Adipocyte (in vitro differentiated cells): Measurements from ENCODE around the gene STARD13.

Experiments used
- DNase-seq: peaks from one replicate; pipeline ENCODE4 v3.0.0-alpha.2; 2015; ENCODE audit warnings: low read depth
- H3K27me3 ChIP-seq: replicated peaks from 2 replicates; pipeline ENCODE4 v1.7.0; 2013; ENCODE audit warnings: mild to moderate bottlenecking, low read length, moderate library complexity; ENCODE audit not compliant: control insufficient read depth, insufficient read depth
- H3K36me3 ChIP-seq: 2 replicates; pipeline ENCODE4 v1.7.0; 2013; ENCODE audit warnings: low read length, mild to moderate bottlenecking, moderate library complexity; ENCODE audit not compliant: control insufficient read depth, insufficient read depth, severe bottlenecking
- H3K4me1 ChIP-seq: 2 replicates; pipeline ENCODE4 v1.7.0; 2013; ENCODE audit warnings: mild to moderate bottlenecking, low read length, moderate library complexity; ENCODE audit not compliant: control insufficient read depth, insufficient read depth
- H3K4me3 ChIP-seq: 2 replicates; pipeline ENCODE4 v1.7.0; 2013; ENCODE audit warnings: mild to moderate bottlenecking, low read length, moderate library complexity
- H3K9ac ChIP-seq: 2 replicates; pipeline ENCODE4 v1.7.0; 2013; ENCODE audit warnings: mild to moderate bottlenecking, low read length, moderate library complexity
- H3K9me3 ChIP-seq: 2 replicates; pipeline ENCODE4 v1.7.0; 2013; ENCODE audit warnings: mild to moderate bottlenecking, low read length, moderate library complexity; ENCODE audit not compliant: control insufficient read depth

STARD13 gene

GRCh38 chr13:33189470-33189869 lies 96.1 kb downstream of the STARD13 start:
- Histone ChIP-seq H3K36me3 (no peaks in the 10 kb centered on the region), H3K27me3 (no peaks in the 10 kb centered on the region), H3K4me1 (peaks cover 31% of the 10 kb centered on the region), H3K9me3 (no peaks in the 10 kb centered on the region), H3K4me3 (no peak overlapping the region), H3K9ac (no peak overlapping the region)
- DNase-seq, result no peak

DNA sequence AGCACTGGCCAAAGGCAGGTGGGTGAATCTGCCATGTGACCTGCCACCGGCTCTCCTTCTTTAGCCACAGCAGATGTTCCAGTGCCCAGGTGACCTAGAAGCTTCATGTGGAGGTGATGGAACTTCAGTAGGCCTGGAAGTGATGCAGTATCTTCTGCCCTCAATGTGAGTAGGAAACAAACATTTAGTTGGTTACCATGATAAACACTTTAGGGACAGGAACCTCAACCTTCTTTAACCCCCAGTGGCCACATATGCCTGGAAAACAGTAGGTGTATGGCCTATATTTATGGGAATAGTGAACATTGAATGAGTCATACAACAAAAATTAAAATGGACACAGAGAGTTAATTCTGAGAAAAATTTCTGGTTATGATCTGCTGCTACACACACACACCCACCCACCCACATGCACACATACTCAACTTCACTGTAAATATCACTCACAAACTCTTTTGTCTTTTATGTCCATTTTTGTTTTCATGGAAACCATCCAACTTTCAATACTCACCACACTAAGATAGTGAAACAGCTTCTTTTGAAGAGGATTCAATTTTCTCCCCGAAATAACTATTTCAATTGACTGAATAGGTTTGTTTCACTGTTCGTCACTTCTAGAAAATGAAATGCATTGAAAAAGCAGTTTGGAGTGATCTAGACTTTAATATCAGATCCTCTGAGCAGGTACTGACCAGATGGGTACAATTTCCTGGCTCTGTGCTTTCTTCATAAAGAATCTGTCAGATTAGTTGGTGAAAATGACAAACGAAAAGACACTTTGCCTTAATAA lies 97.3 kb downstream of the STARD13 start:
- H3K4me1 ChIP-seq, result peaks cover 21% of the 10 kb centered on the region
- H3K27me3 ChIP-seq, result no peaks in the 10 kb centered on the region
- H3K9me3 ChIP-seq, result no peaks in the 10 kb centered on the region
- no peak overlapping the region for H3K9ac ChIP-seq
- H3K4me3 ChIP-seq, result peak overlapping the region; percentile 25
- H3K36me3 ChIP-seq, result no peaks in the 10 kb centered on the region
- DNase-seq, result no peak

GRCh38 chr13:33186861-33187291 lies 98.7 kb downstream of the STARD13 start:
- DNase-seq, result no peak
- H3K27me3 ChIP-seq, result no peaks in the 10 kb centered on the region
- peaks cover 20% of the 10 kb centered on the region for H3K4me1 ChIP-seq
- H3K9me3 ChIP-seq, result no peaks in the 10 kb centered on the region
- H3K9ac ChIP-seq, result no peak overlapping the region
- H3K4me3 ChIP-seq, result no peak overlapping the region
- no peaks in the 10 kb centered on the region for H3K36me3 ChIP-seq

DNA sequence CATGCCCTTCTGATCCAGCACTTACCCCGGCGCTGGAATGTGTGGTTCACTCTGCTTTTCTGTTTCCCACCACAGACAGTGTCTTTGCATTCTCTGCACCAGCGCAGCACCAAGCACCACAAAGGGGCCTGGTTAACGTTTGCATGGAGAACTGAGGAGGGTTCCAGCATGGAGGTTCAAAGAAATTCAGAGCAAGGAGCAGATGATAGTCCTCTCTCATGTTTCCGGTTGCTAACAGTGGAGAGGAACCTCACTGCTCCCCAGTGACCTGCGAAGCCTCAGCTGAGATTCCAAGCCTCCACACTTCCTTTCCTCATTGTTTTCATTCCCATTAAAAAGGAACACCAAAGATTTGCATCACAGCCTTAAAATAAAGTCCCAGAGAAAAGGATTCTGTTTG lies 99.7 kb downstream of the STARD13 start:
- H3K4me3 ChIP-seq, result no peak overlapping the region
- no peaks in the 10 kb centered on the region for H3K36me3 ChIP-seq
- H3K27me3 ChIP-seq, result no peaks in the 10 kb centered on the region
- H3K4me1 ChIP-seq, result peaks cover 17% of the 10 kb centered on the region
- H3K9me3 ChIP-seq, result no peaks in the 10 kb centered on the region
- DNase-seq, result no peak
- no peak overlapping the region for H3K9ac ChIP-seq

DNA sequence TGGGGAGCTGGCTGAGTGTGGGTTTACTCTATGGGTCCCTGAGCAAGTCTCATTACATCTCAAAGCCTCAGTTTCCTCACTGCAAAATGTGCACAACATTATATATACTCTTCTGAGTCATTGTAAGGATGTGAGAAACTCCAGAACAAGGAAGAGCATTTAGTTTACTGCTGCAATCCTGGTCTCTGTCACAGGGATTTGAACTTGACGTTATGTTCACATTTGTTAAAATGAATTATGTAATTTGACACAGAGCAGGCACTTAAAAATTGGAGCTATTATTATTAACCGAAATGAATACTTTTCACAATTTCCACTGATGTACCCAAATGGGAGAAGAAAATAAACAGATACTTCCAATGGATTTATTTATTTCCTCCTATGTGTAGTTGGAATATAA lies 101.0 kb downstream of the STARD13 start:
- Histone ChIP-seq H3K4me3 (no peak overlapping the region), H3K9ac (no peak overlapping the region), H3K9me3 (no peaks in the 10 kb centered on the region), H3K4me1 (peaks cover 17% of the 10 kb centered on the region), H3K27me3 (no peaks in the 10 kb centered on the region), H3K36me3 (no peaks in the 10 kb centered on the region)
- DNase-seq, result no peak

GRCh38 chr13:33184112-33184490 lies 101.5 kb downstream of the STARD13 start:
- no peaks in the 10 kb centered on the region for H3K9me3 ChIP-seq
- DNase-seq, result no peak
- H3K4me1 ChIP-seq, result peaks cover 17% of the 10 kb centered on the region
- no peak overlapping the region for H3K9ac ChIP-seq
- no peak overlapping the region for H3K4me3 ChIP-seq
- H3K27me3 ChIP-seq, result no peaks in the 10 kb centered on the region
- H3K36me3 ChIP-seq, result no peaks in the 10 kb centered on the region

GRCh38 chr13:33183431-33184111 lies 102.0 kb downstream of the STARD13 start:
- H3K9ac ChIP-seq, result no peak overlapping the region
- peaks cover 12% of the 10 kb centered on the region for H3K4me1 ChIP-seq
- H3K36me3 ChIP-seq, result no peaks in the 10 kb centered on the region
- no peaks in the 10 kb centered on the region for H3K9me3 ChIP-seq
- no peaks in the 10 kb centered on the region for H3K27me3 ChIP-seq
- no peak for DNase-seq
- H3K4me3 ChIP-seq, result no peak overlapping the region

DNA sequence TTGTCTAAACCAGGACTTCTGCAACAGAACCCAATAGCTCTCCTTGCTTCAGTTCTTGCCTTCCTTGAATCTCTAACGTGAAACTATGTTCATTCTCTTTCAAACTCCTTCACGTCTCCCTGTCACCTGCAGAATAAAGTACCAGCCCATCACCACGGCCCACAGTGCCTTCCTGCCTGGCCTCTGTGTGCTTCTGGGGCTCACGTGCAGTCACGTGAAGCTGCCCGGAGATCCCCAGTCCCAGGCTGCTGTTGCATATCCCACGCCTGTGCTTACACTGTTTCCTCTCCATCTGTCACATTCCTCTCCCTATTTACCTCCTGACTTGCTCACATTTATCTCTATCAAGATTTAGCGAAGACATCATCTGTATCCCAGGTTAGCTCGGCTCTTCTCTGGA lies 102.8 kb downstream of the STARD13 start:
- Histone ChIP-seq H3K4me3 (no peak overlapping the region), H3K36me3 (no peaks in the 10 kb centered on the region), H3K27me3 (no peaks in the 10 kb centered on the region), H3K9ac (no peak overlapping the region), H3K4me1 (peaks cover 5% of the 10 kb centered on the region), H3K9me3 (no peaks in the 10 kb centered on the region)
- DNase-seq, result no peak

- Histone ChIP-seq H3K9ac (no peak overlapping the region), H3K27me3 (no peaks in the 10 kb centered on the region), H3K36me3 (no peaks in the 10 kb centered on the region), H3K4me1 (peaks cover 11% of the 10 kb centered on the region), H3K4me3 (no peak overlapping the region), H3K9me3 (no peaks in the 10 kb centered on the region)
- no peak for DNase-seq
Measured at GRCh38 chr13:33181264-33181663, 104.3 kb downstream of the STARD13 start.

DNA sequence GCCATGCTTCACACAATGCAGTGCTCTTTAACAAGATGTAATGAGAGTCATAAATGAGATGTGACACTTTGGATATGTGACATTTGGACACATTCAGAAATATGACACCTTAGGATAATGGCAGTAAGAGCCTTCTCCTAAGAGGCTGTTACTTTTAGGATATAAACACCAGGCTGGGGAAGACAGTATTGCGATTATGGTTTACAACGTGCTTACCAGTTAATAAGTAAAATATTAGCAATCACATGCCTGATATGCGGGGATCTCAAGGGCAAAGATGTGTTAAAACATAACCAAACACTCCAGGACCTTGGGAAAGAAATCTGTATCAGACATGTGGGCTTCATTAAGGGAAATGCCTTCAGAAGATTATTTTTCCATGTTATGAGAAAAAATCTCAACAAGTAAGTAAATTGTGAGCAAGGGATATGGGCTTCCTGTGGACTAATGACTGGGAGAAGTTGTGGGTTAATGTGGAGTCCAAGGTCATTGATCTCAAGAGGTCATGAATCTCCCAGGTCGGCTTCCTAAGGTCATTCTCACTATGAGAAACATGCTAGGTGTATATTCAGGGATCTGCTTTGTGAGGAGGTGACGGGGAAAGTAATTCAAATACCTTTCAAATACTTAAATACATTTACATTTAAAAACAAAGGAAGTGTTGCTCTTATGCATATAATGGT lies 105.3 kb downstream of the STARD13 start:
- Histone ChIP-seq H3K36me3 (no peaks in the 10 kb centered on the region), H3K4me1 (peaks cover 13% of the 10 kb centered on the region), H3K4me3 (no peak overlapping the region), H3K9me3 (no peaks in the 10 kb centered on the region), H3K27me3 (no peaks in the 10 kb centered on the region), H3K9ac (no peak overlapping the region)
- DNase-seq, result no peak

DNA sequence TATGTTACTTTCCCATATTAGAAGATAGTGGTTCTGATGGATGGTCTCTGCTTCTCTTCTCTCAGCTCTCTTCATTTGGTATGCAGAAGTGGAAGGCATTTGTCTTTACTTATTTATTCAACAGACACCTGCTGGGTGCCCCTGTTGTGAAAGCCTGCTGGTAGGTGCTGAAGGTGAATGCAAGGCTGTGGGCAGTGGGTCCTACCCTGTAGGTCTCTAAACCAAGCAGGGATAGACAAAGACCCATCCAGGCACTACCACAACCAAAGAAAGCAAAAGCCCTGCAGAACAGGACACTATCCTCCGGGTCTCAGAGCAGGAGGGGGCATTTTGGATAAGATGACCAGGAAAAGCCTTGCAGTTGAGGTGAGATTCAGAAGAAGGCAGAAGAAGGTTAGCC lies 106.1 kb downstream of the STARD13 start:
- Histone ChIP-seq H3K4me3 (no peak overlapping the region), H3K9ac (no peak overlapping the region), H3K36me3 (no peaks in the 10 kb centered on the region), H3K4me1 (peaks cover 21% of the 10 kb centered on the region), H3K9me3 (no peaks in the 10 kb centered on the region), H3K27me3 (no peaks in the 10 kb centered on the region)
- DNase-seq, result no peak
